Gastrocnemius medialis (tissue), 4 donors: ENCODE data around the gene PARD3.

Experiments
- CTCF ChIP-seq, 5 experiments: fragments of 450-650 bp in 3 of 5; fragments of 200-600 bp in 2 of 5; sonication (generic) in 2 of 5; IDR thresholded peaks in 4 of 5; conservative IDR thresholded peaks in 1 of 5; 1 replicate in 4 of 5; 2 replicates in 1 of 5; pipeline ENCODE4 v1.5.1; 2016 to 2019; ENCODE audit warnings: antibody characterized with exemption in 5 of 5, mild to moderate bottlenecking in 3 of 5, moderate library complexity in 3 of 5
- POLR2A ChIP-seq, 2 donors: fragments of 450-650 bp; IDR thresholded peaks; one replicate each; pipeline ENCODE4 v1.6.1; 2017; ENCODE audit warnings: antibody characterized with exemption in 2 of 2, mild to moderate bottlenecking in 2 of 2, moderate library complexity in 2 of 2

- TF ChIP-seq CTCF (IDR thresholded peaks at IDR 0.05 in 4 of 5, conservative IDR thresholded peaks at IDR 0.05 in 1 of 5) (no peak), POLR2A (IDR thresholded peaks at IDR 0.05) (no peak)
These were observed 667.3 kb downstream of the PARD3 start for GRCh38 chr10:34147641-34148304.
